ENCODE data around the gene ZNF488.
"Not testable (repeated sequence)": the region's sequence is repeated elsewhere in the genome, so short reads cannot be mapped to it uniquely, and the experiment has no call there.

Gene ZNF488

DNA sequence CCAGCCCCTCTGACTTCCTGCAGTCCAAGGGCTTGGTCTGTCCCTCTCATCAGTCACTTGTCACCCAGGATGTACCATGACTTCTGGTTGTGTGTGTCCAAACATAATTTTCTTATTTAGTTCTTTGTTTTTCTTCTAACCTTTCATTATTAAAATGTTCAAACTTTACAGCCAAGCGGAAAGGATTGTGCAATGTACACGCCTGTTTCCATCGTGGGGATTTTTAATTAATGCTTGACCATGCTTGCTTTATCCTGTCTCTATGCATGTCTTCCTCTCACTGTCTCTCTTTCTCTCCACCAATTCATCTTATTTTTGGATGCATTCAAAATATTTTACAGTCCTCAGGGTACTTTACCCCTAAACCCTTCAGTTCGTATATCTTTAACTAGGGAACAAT is 26.2 kb upstream of the ZNF488 start:
- DNase-seq (ENCODE audit: low read depth in 2 of 2), result no peak

DNA sequence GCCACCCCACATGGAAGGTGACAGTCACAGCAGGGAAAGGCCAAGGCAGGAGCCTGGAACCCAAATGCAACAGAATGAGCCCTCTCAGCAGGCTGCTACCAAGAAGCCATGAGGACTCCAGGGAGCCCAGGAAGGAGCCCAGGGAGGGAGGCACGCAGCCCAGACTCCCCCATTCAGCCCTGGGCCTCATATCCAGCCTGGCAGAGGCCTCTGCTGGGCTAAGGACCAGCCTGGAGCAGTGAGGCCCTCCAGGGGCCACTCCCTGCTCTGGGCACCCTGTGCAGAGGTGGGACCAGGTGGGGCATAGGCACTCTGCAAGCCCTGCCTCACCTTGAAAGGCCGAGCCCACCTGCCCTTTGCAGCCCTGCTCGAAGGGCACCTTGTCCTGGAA is 25.8 kb upstream of the ZNF488 start:
- no peak for DNase-seq (ENCODE audit: low read depth in 2 of 2)

- DNase-seq (ENCODE audit: low read depth in 2 of 2), result no peak
Observed at GRCh38 chr10:47409171-47409865, 25.2 kb upstream of the ZNF488 start.

DNA sequence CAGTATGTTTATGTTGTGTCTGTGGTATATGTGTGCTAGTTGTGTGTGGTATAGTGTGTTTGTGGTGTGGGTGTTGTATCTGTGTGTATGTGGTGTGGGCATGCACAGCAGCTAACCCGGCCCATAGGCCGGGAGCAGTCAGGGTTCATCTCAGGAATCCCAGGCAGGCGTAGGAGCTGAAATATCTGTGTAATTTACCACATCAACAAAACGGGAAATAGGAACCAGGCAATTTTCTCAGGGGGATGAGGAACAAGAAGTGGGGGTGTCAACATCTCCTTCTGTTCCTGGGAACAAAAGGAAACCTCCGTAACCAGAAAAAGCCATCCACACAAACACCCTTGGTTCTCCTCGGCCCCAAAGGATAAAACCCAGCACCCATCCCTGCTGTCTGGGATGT is 24.5 kb upstream of the ZNF488 start:
- DNase-seq (ENCODE audit: low read depth in 2 of 2), result no peak

- no peak for DNase-seq (ENCODE audit: low read depth in 2 of 2)
Observed at GRCh38 chr10:47406870-47407691, 23.0 kb upstream of the ZNF488 start.

- DNase-seq (ENCODE audit: low read depth in 2 of 2), result no peak
Observed at GRCh38 chr10:47406548-47406869, 22.4 kb upstream of the ZNF488 start.

DNA sequence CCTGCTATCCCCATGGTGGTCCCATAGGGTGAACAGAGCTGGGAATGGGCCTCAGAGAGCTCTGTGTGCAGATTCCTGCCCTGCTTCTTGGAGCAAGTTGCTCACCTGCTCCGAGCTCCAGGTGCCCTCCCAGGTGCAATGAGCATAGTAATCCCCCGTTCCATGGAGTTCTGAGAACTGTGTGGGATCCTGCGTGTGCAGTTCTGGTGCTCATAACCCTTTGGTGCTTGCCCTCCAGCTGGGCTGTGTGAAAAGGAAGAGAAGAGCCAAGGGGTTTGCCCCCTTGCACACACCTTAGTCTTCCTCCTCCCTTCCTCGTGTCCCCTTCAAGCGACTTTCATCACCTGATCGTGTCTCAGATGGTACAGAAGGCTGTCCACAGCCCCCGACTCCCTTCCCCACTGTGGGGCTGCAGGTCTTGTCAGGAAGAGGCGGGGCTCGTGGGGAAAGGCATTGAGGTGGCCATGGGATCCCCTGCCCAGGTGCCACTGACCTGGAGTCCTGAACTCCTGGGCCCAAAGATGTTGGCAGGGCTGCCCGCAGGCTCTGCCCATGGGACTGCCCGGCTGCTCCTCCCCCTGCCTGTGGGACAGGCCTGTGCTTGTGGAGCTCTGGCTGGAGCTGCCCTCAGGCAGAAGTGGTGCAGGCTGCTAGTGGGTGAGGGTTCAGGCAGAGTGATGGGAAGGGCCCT is 21.9 kb upstream of the ZNF488 start:
- no peak for DNase-seq (ENCODE audit: low read depth in 2 of 2)

- no peak for DNase-seq (ENCODE audit: low read depth in 2 of 2)
Observed at GRCh38 chr10:47404937-47405336, 20.8 kb upstream of the ZNF488 start.

- no peak for DNase-seq (ENCODE audit: low read depth in 2 of 2)
Observed at GRCh38 chr10:47404446-47404845, 20.4 kb upstream of the ZNF488 start.

- no peak for DNase-seq (ENCODE audit: low read depth in 2 of 2)
Observed at GRCh38 chr10:47403446-47404318, 19.6 kb upstream of the ZNF488 start.

DNA sequence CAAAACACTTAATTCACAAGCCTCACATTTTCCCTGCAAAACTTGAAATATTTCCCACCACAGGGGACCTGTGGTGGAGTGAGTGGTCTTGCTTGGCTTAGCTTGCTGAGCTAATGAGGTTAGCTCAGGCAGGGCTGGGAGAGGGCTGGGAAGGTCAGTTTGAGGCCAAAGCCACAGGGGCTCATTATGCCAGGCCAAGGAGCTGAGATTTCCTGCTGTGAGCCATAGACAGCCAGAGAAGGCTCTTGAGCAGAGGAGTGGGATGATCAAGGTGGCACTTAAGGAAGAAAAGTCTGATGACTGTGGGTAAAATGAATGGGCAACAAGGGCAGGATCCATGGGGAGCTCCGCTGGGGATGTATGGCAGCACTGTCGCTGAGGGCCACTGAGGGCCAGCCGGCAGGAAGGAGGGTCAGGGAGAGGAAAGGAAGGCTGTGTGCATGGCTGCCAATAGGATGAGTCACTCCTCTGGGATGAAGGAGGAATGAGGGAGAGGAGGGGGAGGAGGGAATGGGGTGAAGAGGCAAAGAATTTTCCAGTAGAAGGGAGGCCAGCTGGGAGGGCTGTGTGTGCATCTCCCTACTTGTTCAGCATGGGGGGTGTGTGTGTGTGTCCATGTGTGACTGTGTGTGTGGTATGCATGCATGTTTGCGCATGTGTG is 18.7 kb upstream of the ZNF488 start:
- no peak for DNase-seq (ENCODE audit: low read depth in 2 of 2)

GRCh38 chr10:47401874-47402640 is 18.0 kb upstream of the ZNF488 start:
- DNase-seq (ENCODE audit: low read depth in 2 of 2), result no peak

- DNase-seq (ENCODE audit: low read depth in 2 of 2), result no peak
Observed at GRCh38 chr10:47401210-47401609, 17.1 kb upstream of the ZNF488 start.

DNA sequence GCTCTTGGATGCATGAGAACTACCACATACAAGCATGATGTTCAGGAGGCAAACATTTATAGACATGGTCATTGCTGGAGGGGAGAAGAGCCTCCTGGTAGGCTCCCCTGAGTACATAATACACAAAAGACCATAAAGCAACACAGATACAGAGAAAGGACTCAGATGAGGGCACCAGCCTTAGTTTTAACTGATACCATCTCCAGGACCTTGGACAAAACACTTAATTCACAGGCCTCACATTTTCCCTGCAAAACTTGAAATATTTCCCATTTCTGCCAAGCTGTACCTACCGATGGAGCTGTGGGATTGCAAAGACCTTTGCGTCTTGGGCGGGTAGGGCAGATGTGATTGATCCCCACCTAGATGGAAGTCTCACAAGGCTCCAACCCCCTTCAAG is 16.7 kb upstream of the ZNF488 start:
- DNase-seq (ENCODE audit: low read depth in 2 of 2), result no peak

- DNase-seq (ENCODE audit: low read depth in 2 of 2), result no peak
Observed at GRCh38 chr10:47400251-47400650, 16.2 kb upstream of the ZNF488 start.

DNA sequence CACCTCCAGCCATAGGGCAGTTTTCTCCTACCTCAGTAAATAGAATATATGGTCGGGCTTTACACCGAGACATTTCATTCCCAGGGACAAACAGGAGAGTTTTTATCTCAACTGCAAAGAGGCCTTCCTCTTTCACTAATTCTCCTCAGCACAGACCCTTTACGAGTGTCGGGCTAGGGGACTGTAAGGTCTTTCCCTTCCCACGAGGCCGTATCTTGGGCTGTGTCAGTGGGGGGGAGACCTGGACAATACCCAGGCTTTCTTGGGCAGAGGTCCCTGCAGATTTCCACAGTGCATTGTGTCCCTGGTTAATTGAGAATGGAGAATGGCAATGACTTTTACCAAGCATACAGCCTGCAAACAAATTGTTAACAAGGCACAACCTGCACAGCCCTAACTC is 13.2 kb upstream of the ZNF488 start:
- no peak for DNase-seq (ENCODE audit: low read depth in 2 of 2)

GRCh38 chr10:47396311-47396717 is 12.2 kb upstream of the ZNF488 start:
- no peak for DNase-seq (ENCODE audit: low read depth in 2 of 2)

DNA sequence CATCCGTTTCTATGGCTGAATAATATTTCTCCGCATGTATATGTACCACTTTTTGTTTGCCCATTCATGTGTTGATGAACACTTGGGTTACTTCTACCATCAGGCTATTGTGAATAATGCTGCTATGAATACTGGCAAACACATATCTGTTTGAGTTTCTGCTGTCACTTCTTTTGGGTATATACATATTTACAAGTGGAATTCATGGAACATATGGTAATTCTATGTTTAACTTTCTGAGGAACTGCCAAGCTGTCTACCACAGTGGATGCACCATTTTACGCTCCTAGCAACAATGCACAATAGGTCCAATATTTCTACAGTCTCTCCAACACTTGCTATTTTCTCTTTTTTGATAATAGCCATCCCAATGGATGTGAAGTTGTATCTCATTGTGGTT is 5.5 kb upstream of the ZNF488 start:
- no peak for DNase-seq (ENCODE audit: low read depth in 2 of 2)

GRCh38 chr10:47388879-47389278 is 4.8 kb upstream of the ZNF488 start:
- DNase-seq (ENCODE audit: low read depth in 2 of 2), result no peak

DNA sequence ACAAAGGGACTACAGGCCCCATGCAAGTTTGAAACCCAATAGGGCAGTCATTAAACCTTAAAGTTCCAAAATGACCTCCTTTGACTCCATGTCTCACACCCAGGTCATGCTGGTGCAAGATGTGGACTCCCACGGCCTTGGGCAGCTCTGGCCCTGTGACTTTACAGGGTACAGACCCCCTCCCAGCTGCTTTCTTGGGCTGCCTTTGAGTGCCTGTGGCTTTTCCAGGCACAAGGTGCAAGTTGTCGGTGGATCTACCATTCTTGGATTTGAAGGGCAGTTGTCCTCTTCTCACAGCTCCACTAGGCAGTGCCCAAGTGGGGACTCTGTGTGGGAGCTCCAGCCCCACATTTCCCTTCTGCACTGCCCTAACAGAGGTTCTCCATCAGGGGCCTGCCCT is 2.0 kb upstream of the ZNF488 start:
- not testable (repeated sequence) for DNase-seq (ENCODE audit: low read depth in 2 of 2)

Data from stimulated activated CD8-positive, alpha-beta memory T cell treated with anti-CD3 and anti-CD28 coated beads, Interleukin-15, amount 100 ng/mL, for 4 hours (primary cell).